ENCODE data around the gene TXNRD3.

GRCh38 chr3:126691765-126692164 is 36.8 kb upstream of the TXNRD3 start:
- TF ChIP-seq NFIC (IDR thresholded peaks at IDR 0.05; ENCODE audit: borderline replicate concordance) = no peak
- TF ChIP-seq, protein P1, sequence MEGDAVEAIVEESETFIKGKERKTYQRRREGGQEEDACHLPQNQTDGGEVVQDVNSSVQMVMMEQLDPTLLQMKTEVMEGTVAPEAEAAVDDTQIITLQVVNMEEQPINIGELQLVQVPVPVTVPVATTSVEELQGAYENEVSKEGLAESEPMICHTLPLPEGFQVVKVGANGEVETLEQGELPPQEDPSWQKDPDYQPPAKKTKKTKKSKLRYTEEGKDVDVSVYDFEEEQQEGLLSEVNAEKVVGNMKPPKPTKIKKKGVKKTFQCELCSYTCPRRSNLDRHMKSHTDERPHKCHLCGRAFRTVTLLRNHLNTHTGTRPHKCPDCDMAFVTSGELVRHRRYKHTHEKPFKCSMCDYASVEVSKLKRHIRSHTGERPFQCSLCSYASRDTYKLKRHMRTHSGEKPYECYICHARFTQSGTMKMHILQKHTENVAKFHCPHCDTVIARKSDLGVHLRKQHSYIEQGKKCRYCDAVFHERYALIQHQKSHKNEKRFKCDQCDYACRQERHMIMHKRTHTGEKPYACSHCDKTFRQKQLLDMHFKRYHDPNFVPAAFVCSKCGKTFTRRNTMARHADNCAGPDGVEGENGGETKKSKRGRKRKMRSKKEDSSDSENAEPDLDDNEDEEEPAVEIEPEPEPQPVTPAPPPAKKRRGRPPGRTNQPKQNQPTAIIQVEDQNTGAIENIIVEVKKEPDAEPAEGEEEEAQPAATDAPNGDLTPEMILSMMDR (IDR thresholded peaks at IDR 0.05) = no peak
- TF ChIP-seq SMC3 (IDR thresholded peaks at IDR 0.05; ENCODE audit: low read depth, low read length) = no peak
- TF ChIP-seq, protein P2, sequence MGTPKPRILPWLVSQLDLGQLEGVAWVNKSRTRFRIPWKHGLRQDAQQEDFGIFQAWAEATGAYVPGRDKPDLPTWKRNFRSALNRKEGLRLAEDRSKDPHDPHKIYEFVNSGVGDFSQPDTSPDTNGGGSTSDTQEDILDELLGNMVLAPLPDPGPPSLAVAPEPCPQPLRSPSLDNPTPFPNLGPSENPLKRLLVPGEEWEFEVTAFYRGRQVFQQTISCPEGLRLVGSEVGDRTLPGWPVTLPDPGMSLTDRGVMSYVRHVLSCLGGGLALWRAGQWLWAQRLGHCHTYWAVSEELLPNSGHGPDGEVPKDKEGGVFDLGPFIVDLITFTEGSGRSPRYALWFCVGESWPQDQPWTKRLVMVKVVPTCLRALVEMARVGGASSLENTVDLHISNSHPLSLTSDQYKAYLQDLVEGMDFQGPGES (IDR thresholded peaks at IDR 0.05; ENCODE audit: low read depth, low read length) = no peak
- no peak for TF ChIP-seq GATA2 (CRISPR knock-in tag; IDR thresholded peaks at IDR 0.05)
- no peak for TF ChIP-seq POLR2AphosphoS5 (IDR thresholded peaks at IDR 0.05; ENCODE audit: low read depth, low read length)
